ENCODE measurements around the gene CD9. TPM values are rescaled to one million over a fixed set of nuclear protein-coding genes. Genes with fewer than 3 reads are reported as not detected.
A peak's percentile ranks its signal among the peaks of the same experiment; 100 is the strongest.

Gene CD9
- total and polyA plus RNA-seq, 7 experiments from 2014 or later = 3.8 to 19.3 (median 8.9) TPM

- CTCF ChIA-PET = interaction anchor here (0.6 to 3.3 kb wide), 18 partner anchors 23 to 1252 kb away, joined by 3 to 37 read pairs (median 4); partner anchors contain the start of gene VWF
- POLR2A ChIA-PET = no interaction called here
- Histone ChIP-seq H3K27me3 (ENCODE audit: control insufficient read depth in 2 of 2, insufficient read depth in 2 of 2, low read length in 2 of 2) (peaks cover 0 to 3% of the 10 kb centered on the region in 2 donors), H3K36me3 (ENCODE audit: control insufficient read depth in 2 of 3, insufficient read depth in 3 of 3, low read length in 3 of 3) (no peaks in the 10 kb centered on the region), H3K9me3 (ENCODE audit: control insufficient read depth in 2 of 3, low read length in 3 of 3) (no peaks in the 10 kb centered on the region), H3K4me3 (ENCODE audit: low read length) (no peak overlapping the region), H3K27ac (ENCODE audit: low read depth, low read length) (no peak overlapping the region), H3K4me1 (ENCODE audit: control insufficient read depth in 2 of 2, insufficient read depth in 2 of 2, low read length in 2 of 2) (no peaks in the 10 kb centered on the region)
- Mint-ChIP-seq H3K4me3 (no peak overlapping the region), H3K27ac (peak overlapping the region in 1 of 9 donors; percentile 18), H3K27me3 (peaks cover 0 to 23% (median 15%) of the 10 kb centered on the region in 5 donors), H3K9me3 (peaks cover 0 to 2% (median 0%) of the 10 kb centered on the region in 11 donors), H3K4me1 (peaks cover 0 to 6% (median 6%) of the 10 kb centered on the region in 7 donors), H3K36me3 (no peaks in the 10 kb centered on the region)
- no peak for DNase-seq
- ATAC-seq = no peak
- intact Hi-C loops (cut with micrococcal nuclease) = loop anchor here in 1 of 2 donors (1.0 kb wide), 1 partner anchor 296 kb away; no protein-coding TSS in a partner anchor
Observed at GRCh38 chr12:6284273-6284672, 84.1 kb downstream of the CD9 start.

- Histone ChIP-seq H3K9me3 (ENCODE audit: control insufficient read depth in 2 of 3, low read length in 3 of 3) (no peaks in the 10 kb centered on the region), H3K27ac (ENCODE audit: low read depth, low read length) (no peak overlapping the region), H3K4me3 (ENCODE audit: low read length) (no peak overlapping the region), H3K4me1 (ENCODE audit: control insufficient read depth in 2 of 2, insufficient read depth in 2 of 2, low read length in 2 of 2) (no peaks in the 10 kb centered on the region), H3K27me3 (ENCODE audit: control insufficient read depth in 2 of 2, insufficient read depth in 2 of 2, low read length in 2 of 2) (peaks cover 0 to 2% of the 10 kb centered on the region in 2 donors), H3K36me3 (ENCODE audit: control insufficient read depth in 2 of 3, insufficient read depth in 3 of 3, low read length in 3 of 3) (no peaks in the 10 kb centered on the region)
- Mint-ChIP-seq H3K27me3 (peaks cover 0 to 19% (median 13%) of the 10 kb centered on the region in 5 donors), H3K4me3 (no peak overlapping the region), H3K4me1 (peaks cover 0 to 6% (median 4%) of the 10 kb centered on the region in 7 donors), H3K36me3 (no peaks in the 10 kb centered on the region), H3K27ac (peak overlapping the region in 1 of 9 donors; percentile 20), H3K9me3 (no peaks in the 10 kb centered on the region)
- DNase-seq (peak; percentile 33 to 70 (median 56)), ATAC-seq (peak; percentile 90)
- intact Hi-C loops (cut with micrococcal nuclease) = loop anchor here (1.0 kb wide), 5 partner anchors 90 to 319 kb away; no protein-coding TSS in a partner anchor
- ChIA-PET POLR2A (no interaction called here), CTCF (interaction anchor here (0.7 to 3.3 kb wide), 11 partner anchors 38 to 303 kb away, joined by 3 to 37 read pairs (median 6); no protein-coding TSS in a partner anchor)
Observed at GRCh38 chr12:6285063-6285477, 84.9 kb downstream of the CD9 start.

- no peaks in the 10 kb centered on the region for H3K36me3 Mint-ChIP-seq
- no peaks in the 10 kb centered on the region for H3K27me3 ChIP-seq (ENCODE audit: control insufficient read depth in 2 of 2, insufficient read depth in 2 of 2, low read length in 2 of 2)
- H3K4me1 ChIP-seq (ENCODE audit: control insufficient read depth in 2 of 2, insufficient read depth in 2 of 2, low read length in 2 of 2) = no peaks in the 10 kb centered on the region
- H3K27me3 Mint-ChIP-seq = peaks cover 0 to 13% (median 8%) of the 10 kb centered on the region in 5 donors
- no peak for DNase-seq
- intact Hi-C loops (cut with micrococcal nuclease) = loop anchor here (1.0 kb wide), 5 partner anchors 90 to 319 kb away; no protein-coding TSS in a partner anchor
- no peaks in the 10 kb centered on the region for H3K36me3 ChIP-seq (ENCODE audit: control insufficient read depth in 2 of 3, insufficient read depth in 3 of 3, low read length in 3 of 3)
- H3K27ac ChIP-seq (ENCODE audit: low read depth, low read length) = no peak overlapping the region
- peaks cover 0 to 6% (median 4%) of the 10 kb centered on the region in 7 donors for H3K4me1 Mint-ChIP-seq
- ATAC-seq = no peak
- H3K9me3 Mint-ChIP-seq = no peaks in the 10 kb centered on the region
- no peaks in the 10 kb centered on the region for H3K9me3 ChIP-seq (ENCODE audit: control insufficient read depth in 2 of 3, low read length in 3 of 3)
- no peak overlapping the region for H3K27ac Mint-ChIP-seq
- ChIA-PET POLR2A (no interaction called here), CTCF (interaction anchor here (0.6 to 3.3 kb wide), 9 partner anchors 92 to 900 kb away, joined by 3 to 37 read pairs (median 7); no protein-coding TSS in a partner anchor)
- no peak overlapping the region for H3K4me3 Mint-ChIP-seq
- no peak overlapping the region for H3K4me3 ChIP-seq (ENCODE audit: low read length)
Observed at GRCh38 chr12:6285532-6286306, 85.5 kb downstream of the CD9 start.

Other genes with a start within 250 kb of the CD9 start
- gene VWF, start 75.7 kb upstream of the CD9 start, total RNA-seq = under 1 TPM in 3 of 5 experiments, not detected in 2; 0.21 to 0.34 (median 0.32) TPM
- gene VWF, start 75.7 kb upstream of the CD9 start, polyA plus RNA-seq = not detected
- not detected for gene PLEKHG6, start 110.3 kb downstream of the CD9 start, total RNA-seq
- 1 to 10 TPM in 1 of 2 donors, under 1 TPM in 1; 0.15 to 1.3 TPM for gene PLEKHG6, start 110.3 kb downstream of the CD9 start, polyA plus RNA-seq
- 10 to 100 TPM; 40.9 to 99.4 (median 67.3) TPM for gene TNFRSF1A, start 141.7 kb downstream of the CD9 start, total RNA-seq
- 10 to 100 TPM; 24.1 to 46.3 TPM for gene TNFRSF1A, start 141.7 kb downstream of the CD9 start, polyA plus RNA-seq
- 1 to 10 TPM in 4 of 5 experiments, under 1 TPM in 1; 0.22 to 5.3 (median 3.6) TPM for gene SCNN1A, start 175.2 kb downstream of the CD9 start, total RNA-seq
- 1 to 10 TPM in 1 of 2 donors, under 1 TPM in 1; 0.84 to 1.2 TPM for gene SCNN1A, start 175.2 kb downstream of the CD9 start, polyA plus RNA-seq
- gene LTBR, start 183.8 kb downstream of the CD9 start, total RNA-seq = 10 to 100 TPM in 1 of 5 experiments, 1 to 10 TPM in 3, under 1 TPM in 1; 0.34 to 25.2 (median 2.2) TPM
- gene LTBR, start 183.8 kb downstream of the CD9 start, polyA plus RNA-seq = not detected
- 100 to 1,000 TPM in 4 of 5 experiments, 10 to 100 TPM in 1; 74.1 to 217 (median 130) TPM for gene CD27, start 244.6 kb downstream of the CD9 start, total RNA-seq
- 100 to 1,000 TPM; 560 to 590 TPM for gene CD27, start 244.6 kb downstream of the CD9 start, polyA plus RNA-seq

All from naive thymus-derived CD4-positive, alpha-beta T cell (primary cell).